Measurements from ENCODE around the gene RPL27.

The RPL27 gene

DNA sequence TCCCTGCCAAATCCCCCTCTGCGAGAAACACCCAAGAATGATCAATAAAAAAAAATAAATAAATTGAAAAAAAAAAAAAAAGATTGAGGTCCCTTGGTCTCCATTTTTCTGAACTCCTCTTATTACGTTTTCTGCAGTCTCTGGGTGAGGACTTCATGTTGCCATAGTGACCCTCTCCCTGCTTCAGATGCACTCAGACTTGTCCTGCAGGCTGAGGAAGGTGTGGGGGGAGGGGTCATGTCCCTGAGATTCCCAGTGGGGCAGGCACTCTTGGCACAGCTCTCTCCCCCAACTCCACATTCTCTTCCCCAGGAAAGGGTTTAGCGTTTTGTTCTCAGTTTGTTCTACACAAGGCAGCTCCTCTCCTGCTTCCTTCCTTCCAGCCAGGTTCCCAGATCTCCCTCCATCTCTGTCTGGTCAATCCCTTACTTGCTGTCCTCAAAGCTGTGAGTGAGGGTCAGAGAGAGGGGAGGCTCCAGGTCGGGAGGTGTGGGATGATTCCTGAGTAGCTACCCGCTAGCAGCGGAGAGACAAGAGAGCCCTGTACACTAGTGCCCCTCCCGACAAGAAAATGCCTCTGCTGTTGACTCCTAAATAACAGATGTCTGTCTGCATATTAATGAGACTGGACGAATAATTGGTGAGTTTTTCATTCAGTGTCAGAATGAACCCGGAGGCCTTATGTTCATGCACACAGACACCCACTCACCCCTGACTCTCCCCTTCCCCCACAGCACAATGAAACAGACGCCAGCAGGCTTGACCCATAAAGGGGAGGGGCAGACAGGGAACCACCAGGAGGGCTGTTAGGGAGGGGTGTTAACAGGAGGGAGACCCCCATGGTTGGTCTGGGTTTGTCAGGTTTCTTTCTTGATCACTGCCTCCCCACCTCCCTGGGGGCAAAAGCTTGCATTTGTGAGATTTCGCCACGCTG, 36.0 kb downstream of the RPL27 start:
- TF ChIP-seq CTCF (conservative IDR thresholded peaks at IDR 0.05; ENCODE audit: low read length), result no peak
- DNase-seq (ENCODE audit: low read depth), result no peak
- H3K4me3 ChIP-seq (ENCODE audit: low read length), result no peak overlapping the region

DNA sequence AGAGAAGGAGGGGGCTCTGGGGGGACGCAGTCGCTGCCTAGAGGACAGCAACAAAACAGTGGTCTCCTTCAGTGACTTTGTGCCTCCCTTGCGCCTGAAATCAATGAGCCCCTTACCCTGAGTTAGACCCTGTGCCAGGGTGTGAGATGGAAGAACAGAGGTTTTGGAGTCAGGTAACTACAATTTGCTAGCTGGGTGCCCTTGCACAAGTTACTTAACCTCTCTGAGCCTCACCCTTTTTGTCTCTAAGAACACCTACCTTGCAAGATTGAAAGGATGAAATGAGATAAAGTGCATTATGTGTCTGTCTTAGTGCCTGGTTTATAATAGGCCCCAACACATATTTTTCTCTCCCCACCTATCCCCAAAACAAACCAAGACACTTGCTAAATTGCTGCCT, 36.7 kb downstream of the RPL27 start:
- H3K4me3 ChIP-seq (ENCODE audit: low read length), result no peak overlapping the region
- TF ChIP-seq CTCF (conservative IDR thresholded peaks at IDR 0.05; ENCODE audit: low read length), result no peak
- no peak for DNase-seq (ENCODE audit: low read depth)

DNA sequence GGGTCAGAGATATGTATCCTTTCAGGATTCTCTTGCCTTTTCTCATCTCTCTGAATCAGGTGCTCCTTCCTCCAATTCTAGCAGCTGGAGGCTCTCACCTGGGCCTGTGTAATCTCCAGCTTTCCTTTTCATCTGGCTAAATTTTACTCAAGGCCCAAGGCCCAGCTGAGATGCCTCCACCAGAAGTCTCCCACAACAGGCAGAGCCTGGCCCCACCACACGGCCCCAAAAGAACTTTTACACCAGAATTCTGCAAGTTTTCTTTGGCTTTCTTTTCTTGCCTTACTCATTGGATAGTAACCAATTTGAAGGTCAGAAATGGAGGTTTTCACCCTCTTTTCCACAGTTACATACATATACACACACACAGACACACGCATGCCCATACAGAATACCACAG, 41.4 kb downstream of the RPL27 start:
- no peak for TF ChIP-seq CTCF (conservative IDR thresholded peaks at IDR 0.05; ENCODE audit: low read length)
- no peak overlapping the region for H3K4me3 ChIP-seq (ENCODE audit: low read length)
- DNase-seq (ENCODE audit: low read depth), result no peak

DNA sequence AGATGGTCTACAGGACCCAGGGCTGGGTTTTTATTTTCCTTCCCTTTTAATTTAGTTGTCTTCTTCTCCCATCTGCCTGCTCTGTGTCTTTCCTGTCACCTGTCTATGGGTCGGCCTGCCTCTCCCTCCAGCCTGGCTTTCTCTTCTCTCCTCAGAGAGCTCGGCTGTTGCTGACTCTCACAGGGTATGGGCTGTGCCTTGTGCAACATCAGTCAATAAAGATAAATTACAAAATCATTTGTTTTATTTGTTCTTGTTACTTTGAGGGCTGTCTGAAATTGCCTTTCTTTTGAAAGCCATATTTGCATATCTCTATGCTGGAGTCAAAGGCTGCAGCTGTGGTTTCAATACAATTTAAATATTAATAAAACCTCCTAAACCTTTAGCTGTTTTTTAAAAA, 42.4 kb downstream of the RPL27 start:
- no peak for TF ChIP-seq CTCF (conservative IDR thresholded peaks at IDR 0.05; ENCODE audit: low read length)
- no peak for DNase-seq (ENCODE audit: low read depth)
- H3K4me3 ChIP-seq (ENCODE audit: low read length), result no peak overlapping the region

- TF ChIP-seq CTCF (conservative IDR thresholded peaks at IDR 0.05; ENCODE audit: low read length), result no peak
- DNase-seq (ENCODE audit: low read depth), result peak; percentile 8
- H3K4me3 ChIP-seq (ENCODE audit: low read length), result no peak overlapping the region
These were observed 43.9 kb downstream of the RPL27 start for GRCh38 chr17:43042025-43042628.

GRCh38 chr17:43043307-43043706, 45.1 kb downstream of the RPL27 start:
- no peak overlapping the region for H3K4me3 ChIP-seq (ENCODE audit: low read length)
- peak; percentile 21 for DNase-seq (ENCODE audit: low read depth)
- TF ChIP-seq CTCF (conservative IDR thresholded peaks at IDR 0.05; ENCODE audit: low read length), result no peak

- DNase-seq (ENCODE audit: low read depth), result no peak
- no peak for TF ChIP-seq CTCF (conservative IDR thresholded peaks at IDR 0.05; ENCODE audit: low read length)
- H3K4me3 ChIP-seq (ENCODE audit: low read length), result no peak overlapping the region
These were observed 45.8 kb downstream of the RPL27 start for GRCh38 chr17:43044024-43044423.

All from AG10803 (cell line).